K562 (cell line): Measurements from ENCODE around the gene ERCC3. TPM values are rescaled to one million over a fixed set of nuclear protein-coding genes. Genes with fewer than 3 reads are reported as not detected.
"Not testable (repeated sequence)": the region's sequence is repeated elsewhere in the genome, so short reads cannot be mapped to it uniquely, and the experiment has no call there.

Source experiments
- ATAC-seq: fragments of 200-7000 bp; cut with Tn5 transposase; 3 replicates; pipeline ENCODE4 v1.9.1; 2020; ENCODE audit warnings: moderate library complexity
- BruUV-seq: library from RNA; stranded (reverse); fragments of 400-500 nt; replicated peaks from 2 replicates; lab custom pipeline; 2021; lab: Mats Ljungman, UMichigan
- CTCF ChIA-PET: fragments of 300-600 bp; formaldehyde crosslinking; extraction: SDS; loops from one replicate; lab custom pipeline; 2021; ENCODE audit warnings: low intra/inter-chr PET ratio; lab: Yijun Ruan, JAX
- POLR2A ChIA-PET: fragments of 300-600, 350-650 bp; sonication (Branson Sonifier 250); formaldehyde crosslinking; extraction: SDS; loops from one replicate; lab custom pipeline; 2021; ENCODE audit warnings: antibody characterized with exemption, inconsistent platforms; lab: Yijun Ruan, JAX
- DNase-seq, 4 experiments: peaks; one replicate each; pipeline versions ENCODE4 v3.0.0 to v3.0.0-alpha.2; 2011 to 2018; ENCODE audit warnings: low spot score in 3 of 4, mixed read lengths in 3 of 4; ENCODE audit errors: extremely low read depth in 1 of 4
- FAIRE-seq: peaks from 2 replicates; lab custom pipeline; 2011; peaks lifted over from hg19 to GRCh38; lab: Jason Lieb, UNC
- H2AFZ ChIP-seq: 2 replicates; pipeline ENCODE4 v1.6.0; 2011; ENCODE audit warnings: low read depth, low read length, control low read depth, inconsistent platforms
- H3K27ac ChIP-seq: fragments of 200-600 bp; 3 replicates; pipeline ENCODE4 v1.8.0; 2011; ENCODE audit warnings: low read depth, mild to moderate bottlenecking, control low read depth, inconsistent platforms, low read length, moderate library complexity, mixed read lengths; ENCODE audit errors: extremely low read depth
- H3K27me3 ChIP-seq, 2 experiments: fragments of 300-600 bp in 1 of 2; 2 replicates in 1 of 2; 3 replicates in 1 of 2; pipeline versions ENCODE4 v1.6.0 to v1.8.0; 2011; ENCODE audit warnings: inconsistent platforms in 2 of 2, low read length in 2 of 2, mild to moderate bottlenecking in 1 of 2, mixed read lengths in 1 of 2, moderate library complexity in 1 of 2; ENCODE audit not compliant: control insufficient read depth in 2 of 2, insufficient read depth in 2 of 2
- H3K36me3 ChIP-seq: fragments of 300-600 bp; 3 replicates; pipeline ENCODE4 v1.8.0; 2011; ENCODE audit warnings: mild to moderate bottlenecking, low read length, inconsistent platforms; ENCODE audit not compliant: control insufficient read depth, insufficient read depth
- H3K4me1 ChIP-seq, 2 experiments: fragments of 200-600 bp in 1 of 2; replicated peaks in 1 of 2; 2 replicates in 1 of 2; 3 replicates in 1 of 2; pipeline versions ENCODE4 v1.5.1 to v1.8.0; 2011; ENCODE audit warnings: inconsistent platforms in 2 of 2, low read length in 2 of 2, mild to moderate bottlenecking in 1 of 2, mixed read lengths in 1 of 2, moderate library complexity in 1 of 2; ENCODE audit not compliant: control insufficient read depth in 2 of 2, insufficient read depth in 2 of 2
- H3K4me2 ChIP-seq: 2 replicates; pipeline ENCODE4 v1.6.1; 2011; ENCODE audit warnings: low read length, control low read depth, inconsistent platforms, mixed read lengths; ENCODE audit not compliant: insufficient read depth
- H3K4me3 ChIP-seq: fragments of 200-600 bp; sonication (generic), shearing (Covaris generic); 2 replicates; pipeline ENCODE4 v1.5.1; 2016; ENCODE audit warnings: control low read depth, inconsistent platforms
- H3K79me2 ChIP-seq: fragments of 200-600 bp; 3 replicates; pipeline ENCODE4 v1.8.0; 2011; ENCODE audit warnings: low read length, inconsistent platforms; ENCODE audit not compliant: control insufficient read depth, insufficient read depth
- H3K9ac ChIP-seq, 2 experiments: 2 replicates each; pipeline versions ENCODE4 v1.6.0 to v1.6.1; 2011; ENCODE audit warnings: low read depth in 2 of 2, low read length in 2 of 2, control low read depth in 1 of 2, inconsistent platforms in 1 of 2, mild to moderate bottlenecking in 1 of 2, mixed read lengths in 1 of 2; ENCODE audit not compliant: insufficient read depth in 1 of 2
- H3K9me1 ChIP-seq: one replicate; pipeline ENCODE4 v1.6.0; 2011; ENCODE audit warnings: inconsistent platforms, mild to moderate bottlenecking, low read length, moderate library complexity; ENCODE audit not compliant: control insufficient read depth, insufficient read depth
- H3K9me3 ChIP-seq: replicated peaks from 2 replicates; pipeline ENCODE4 v1.5.1; 2011; ENCODE audit warnings: low read depth, low read length, inconsistent platforms; ENCODE audit not compliant: control insufficient read depth, insufficient read depth
- H4K20me1 ChIP-seq: replicated peaks from 2 replicates; pipeline ENCODE4 v1.6.1; 2011; ENCODE audit warnings: low read length, inconsistent platforms, mixed read lengths; ENCODE audit not compliant: control insufficient read depth, insufficient read depth
- HMBOX1 ChIP-seq: sonication (generic); IDR thresholded peaks from 2 replicates; pipeline ENCODE4 v1.6.1; 2016
- LEF1 ChIP-seq: fragments of 450-650 bp; IDR thresholded peaks from 2 replicates; pipeline ENCODE4 v1.6.1; 2016; ENCODE audit warnings: mild to moderate bottlenecking
- WGBS: fragments of 100-300 bp; shearing (Covaris generic); methylation state at CpG from one replicate; pipeline ENCODE4 v1.1.6; 2016; ENCODE audit warnings: low coverage, mixed read lengths; ENCODE audit not compliant: insufficient coverage; ENCODE audit errors: missing lambda C conversion rate; 5-methylcytosine and 5-hydroxymethylcytosine counted together
- in situ Hi-C: fragments of 300-500 bp; cut with MboI; formaldehyde crosslinking; loops from 4 replicates; pipeline ENCODE4 v1.15.0; 2018; ENCODE audit warnings: inconsistent platforms, mixed read lengths
- intact Hi-C: fragments of 100-400 bp; cut with micrococcal nuclease; formaldehyde crosslinking; loops from 2 replicates; pipeline ENCODE4 v1.14.2; 2022
- polyA plus RNA-seq, 8 experiments: library from polyadenylated mRNA; depleted of rRNA in 4 of 8; stranded (reverse) in 5 of 8; unstranded in 3 of 8; fragments of >200 nt; fragmentation: Nextera tagmentation in 2 of 8; fragmentation: Illumina TruSeq in 1 of 8; extraction: Ambion mirVana in 2 of 8; extraction: Trizol in 1 of 8; gene quantifications; 2 replicates each; pipeline versions ENCODE4 v1.2.1 to v1.2.3, GENCODE V29; 2011 to 2014; ENCODE audit warnings: inconsistent platforms in 1 of 8, missing spikeins in 1 of 8
- total RNA-seq, 7 experiments: library from RNA; depleted of rRNA in 6 of 7; stranded (reverse); fragments of >200 nt in 6 of 7; fragmentation: Illumina TruSeq in 2 of 7; extraction: Trizol in 2 of 7; gene quantifications; 2 replicates each; pipeline versions ENCODE4 v1.2.1 to v1.2.3, GENCODE V29; 2011 to 2021; ENCODE audit warnings: low replicate concordance in 1 of 7

The ERCC3 gene
- total and polyA plus RNA-seq, 9 of the 15 experiments (the other 6 are each of a cell fraction or from before 2014, with no cell fraction given): 17.9 to 61.5 (median 43.1) TPM

- H3K4me3 ChIP-seq: no peak overlapping the region
- H3K27ac ChIP-seq: no peak overlapping the region
- H3K9ac ChIP-seq: no peak overlapping the region
- H3K79me2 ChIP-seq: no peaks in the 10 kb centered on the region
- H3K27me3 ChIP-seq: no peaks in the 10 kb centered on the region; a peak in 1 of 5 replicates
- no peaks in the 10 kb centered on the region for H4K20me1 ChIP-seq
- H3K4me2 ChIP-seq: no peak overlapping the region
- H3K36me3 ChIP-seq: peaks cover 22% of the 10 kb centered on the region; the same call in 2 of the 3 replicates
- no peaks in the 10 kb centered on the region for H3K4me1 ChIP-seq
- H3K9me3 ChIP-seq: no peaks in the 10 kb centered on the region
- H2AFZ ChIP-seq: no peak overlapping the region
- no TSS peak for BruUV-seq
- WGBS: 39% methylated on average over 7 of the region's 7 CpGs
- no peak for TF ChIP-seq LEF1
- 0 out of 2 replicates have a peak, but pooled peaks have one; percentile 19 for TF ChIP-seq HMBOX1
- ATAC-seq (no peak), DNase-seq (peak in 1 of 4 experiments; percentile 15), FAIRE-seq (no peak)
- H3K9me1 ChIP-seq: no peaks in the 10 kb centered on the region
- in situ Hi-C loops (no loop called here), intact Hi-C loops (no loop called here)
- CTCF ChIA-PET: no interaction called here
- POLR2A ChIA-PET: interaction anchor here (0.6 kb wide), 2 partner anchors 31 to 233 kb away, joined by 3 read pairs; no protein-coding TSS in a partner anchor
These were observed 39.5 kb downstream of the ERCC3 start for GRCh38 chr2:127254386-127254981.

- intact Hi-C loops, in situ Hi-C loops, CTCF ChIA-PET, H4K20me1 ChIP-seq, H3K4me1 ChIP-seq, H3K36me3 ChIP-seq, H3K27ac ChIP-seq, DNase-seq, H3K9ac ChIP-seq, H2AFZ ChIP-seq, H3K4me3 ChIP-seq, FAIRE-seq, H3K9me3 ChIP-seq, H3K79me2 ChIP-seq, H3K27me3 ChIP-seq, BruUV-seq, POLR2A ChIA-PET, H3K9me1 ChIP-seq, ATAC-seq, H3K4me2 ChIP-seq: not testable (repeated sequence)
- 0% methylated on average over 2 of the region's 2 CpGs for whole genome bisulfite sequencing
These were observed 52.8 kb downstream of the ERCC3 start for GRCh38 chr2:127241184-127241583.
